Keratinocyte (primary cell): ENCODE measurements around the gene LRP11.
"Not testable (repeated sequence)": the region's sequence is repeated elsewhere in the genome, so short reads cannot be mapped to it uniquely, and the experiment has no call there.

Experiments used
- CTCF ChIP-seq, 3 experiments: IDR thresholded peaks in 1 of 3; conservative IDR thresholded peaks in 1 of 3; optimal IDR thresholded peaks in 1 of 3; 2 replicates in 2 of 3; 3 replicates in 1 of 3; pipeline versions ENCODE3 to v1.5.1; 2011; ENCODE audit warnings: low read length in 3 of 3, mild to moderate bottlenecking in 3 of 3, moderate library complexity in 2 of 3, control low read depth in 1 of 3, inconsistent platforms in 1 of 3; ENCODE audit not compliant: insufficient read depth in 2 of 3; ENCODE audit errors: extremely low read depth in 1 of 3
- EZH2 ChIP-seq: IDR thresholded peaks from one replicate; pipeline ENCODE4 v1.6.1; 2012; ENCODE audit warnings: inconsistent platforms, mild to moderate bottlenecking, low read length, moderate library complexity

- TF ChIP-seq CTCF (optimal IDR thresholded peaks at IDR 0.05 in 1 of 3, IDR thresholded peaks at IDR 0.05 in 1 of 3, conservative IDR thresholded peaks at IDR 0.05 in 1 of 3; ENCODE audit: extremely low read depth in 1 of 3, insufficient read depth in 2 of 3, low read length in 3 of 3); EZH2: not testable (repeated sequence)
Observed at GRCh38 chr6:149908480-149908879, 44.3 kb upstream of the LRP11 start.
